Uterus (tissue), 2 donors: ENCODE data around the gene MPC1.

Source experiments
- POLR2A ChIP-seq, 2 donors: fragments of 450-650 bp; IDR thresholded peaks; one replicate each; pipeline ENCODE4 v1.6.1; 2016; ENCODE audit warnings: antibody characterized with exemption in 2 of 2, mild to moderate bottlenecking in 1 of 2, moderate library complexity in 1 of 2
- TF ChIP-seq, protein P1 (sequence below), 4 experiments: fragments of 200-600 bp in 2 of 4; fragments of 450-650 bp in 2 of 4; sonication (generic) in 2 of 4; IDR thresholded peaks; one replicate each; pipeline ENCODE4 v1.5.1; 2016 to 2019; ENCODE audit warnings: antibody characterized with exemption in 4 of 4, mild to moderate bottlenecking in 2 of 4, moderate library complexity in 1 of 4

DNA sequence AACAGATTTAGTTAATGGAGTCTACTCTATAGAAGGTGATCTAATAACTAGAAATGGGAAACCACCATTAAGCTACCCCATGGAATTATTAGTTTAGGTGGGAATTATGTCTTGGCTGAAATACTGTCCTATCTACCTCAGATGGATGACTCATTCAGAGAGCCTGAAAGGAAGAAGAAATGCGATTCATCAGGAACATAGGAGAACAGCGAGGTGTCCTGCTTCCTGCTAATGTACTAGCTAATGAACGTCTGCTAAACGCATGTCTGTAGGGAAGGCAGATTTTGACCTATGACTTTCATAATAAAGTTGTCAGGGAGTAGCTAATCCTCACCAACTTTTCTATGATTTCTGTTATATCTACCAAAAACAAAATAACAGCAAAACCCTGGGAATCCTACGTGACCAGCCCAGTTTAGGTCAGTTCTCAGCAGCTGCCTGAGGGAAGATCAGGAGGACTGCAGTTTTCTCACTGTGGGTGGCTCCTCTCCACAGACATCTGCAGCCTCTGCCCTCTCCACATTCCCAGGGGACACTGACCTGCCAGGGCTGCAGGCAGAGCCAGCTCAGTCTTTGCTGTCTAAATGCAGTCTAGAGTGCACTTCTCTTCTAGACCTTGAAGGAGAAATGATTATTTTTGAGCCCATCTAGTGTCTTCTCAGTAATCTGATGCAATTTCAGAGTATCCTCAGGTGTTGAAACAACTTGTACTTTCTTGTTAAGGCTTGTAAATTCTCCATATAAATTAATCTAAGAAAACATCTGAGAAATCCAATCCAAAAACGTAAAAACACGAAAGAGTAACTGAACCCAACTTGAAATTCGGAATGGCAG lies 22.3 kb downstream of the MPC1 start:
- TF ChIP-seq, protein P1, sequence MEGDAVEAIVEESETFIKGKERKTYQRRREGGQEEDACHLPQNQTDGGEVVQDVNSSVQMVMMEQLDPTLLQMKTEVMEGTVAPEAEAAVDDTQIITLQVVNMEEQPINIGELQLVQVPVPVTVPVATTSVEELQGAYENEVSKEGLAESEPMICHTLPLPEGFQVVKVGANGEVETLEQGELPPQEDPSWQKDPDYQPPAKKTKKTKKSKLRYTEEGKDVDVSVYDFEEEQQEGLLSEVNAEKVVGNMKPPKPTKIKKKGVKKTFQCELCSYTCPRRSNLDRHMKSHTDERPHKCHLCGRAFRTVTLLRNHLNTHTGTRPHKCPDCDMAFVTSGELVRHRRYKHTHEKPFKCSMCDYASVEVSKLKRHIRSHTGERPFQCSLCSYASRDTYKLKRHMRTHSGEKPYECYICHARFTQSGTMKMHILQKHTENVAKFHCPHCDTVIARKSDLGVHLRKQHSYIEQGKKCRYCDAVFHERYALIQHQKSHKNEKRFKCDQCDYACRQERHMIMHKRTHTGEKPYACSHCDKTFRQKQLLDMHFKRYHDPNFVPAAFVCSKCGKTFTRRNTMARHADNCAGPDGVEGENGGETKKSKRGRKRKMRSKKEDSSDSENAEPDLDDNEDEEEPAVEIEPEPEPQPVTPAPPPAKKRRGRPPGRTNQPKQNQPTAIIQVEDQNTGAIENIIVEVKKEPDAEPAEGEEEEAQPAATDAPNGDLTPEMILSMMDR (IDR thresholded peaks at IDR 0.05), result no peak
- TF ChIP-seq POLR2A (IDR thresholded peaks at IDR 0.05), result no peak
